ENCODE measurements around the gene GNAI1.

GRCh38 chr7:80134536-80135308 is at the start of gene GNAI1:
- TF ChIP-seq ZBTB33 (IDR thresholded peaks at IDR 0.05) (no peak), CTCF (IDR thresholded peaks at IDR 0.05; ENCODE audit: low read depth, low read length, missing input control) (peak; percentile 58), REST (IDR thresholded peaks at IDR 0.05) (peak; percentile 26)
